Measurements from ENCODE around the gene MOCOS. TPM values are rescaled to one million over a fixed set of nuclear protein-coding genes. Genes with fewer than 3 reads are reported as not detected.

MOCOS gene, protein sequence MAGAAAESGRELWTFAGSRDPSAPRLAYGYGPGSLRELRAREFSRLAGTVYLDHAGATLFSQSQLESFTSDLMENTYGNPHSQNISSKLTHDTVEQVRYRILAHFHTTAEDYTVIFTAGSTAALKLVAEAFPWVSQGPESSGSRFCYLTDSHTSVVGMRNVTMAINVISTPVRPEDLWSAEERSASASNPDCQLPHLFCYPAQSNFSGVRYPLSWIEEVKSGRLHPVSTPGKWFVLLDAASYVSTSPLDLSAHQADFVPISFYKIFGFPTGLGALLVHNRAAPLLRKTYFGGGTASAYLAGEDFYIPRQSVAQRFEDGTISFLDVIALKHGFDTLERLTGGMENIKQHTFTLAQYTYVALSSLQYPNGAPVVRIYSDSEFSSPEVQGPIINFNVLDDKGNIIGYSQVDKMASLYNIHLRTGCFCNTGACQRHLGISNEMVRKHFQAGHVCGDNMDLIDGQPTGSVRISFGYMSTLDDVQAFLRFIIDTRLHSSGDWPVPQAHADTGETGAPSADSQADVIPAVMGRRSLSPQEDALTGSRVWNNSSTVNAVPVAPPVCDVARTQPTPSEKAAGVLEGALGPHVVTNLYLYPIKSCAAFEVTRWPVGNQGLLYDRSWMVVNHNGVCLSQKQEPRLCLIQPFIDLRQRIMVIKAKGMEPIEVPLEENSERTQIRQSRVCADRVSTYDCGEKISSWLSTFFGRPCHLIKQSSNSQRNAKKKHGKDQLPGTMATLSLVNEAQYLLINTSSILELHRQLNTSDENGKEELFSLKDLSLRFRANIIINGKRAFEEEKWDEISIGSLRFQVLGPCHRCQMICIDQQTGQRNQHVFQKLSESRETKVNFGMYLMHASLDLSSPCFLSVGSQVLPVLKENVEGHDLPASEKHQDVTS
- 7.9 and 8.6 TPM in 2 replicates for total RNA-seq
- polyA plus RNA-seq = 3.1 and 6.0 TPM in 2 replicates

DNA sequence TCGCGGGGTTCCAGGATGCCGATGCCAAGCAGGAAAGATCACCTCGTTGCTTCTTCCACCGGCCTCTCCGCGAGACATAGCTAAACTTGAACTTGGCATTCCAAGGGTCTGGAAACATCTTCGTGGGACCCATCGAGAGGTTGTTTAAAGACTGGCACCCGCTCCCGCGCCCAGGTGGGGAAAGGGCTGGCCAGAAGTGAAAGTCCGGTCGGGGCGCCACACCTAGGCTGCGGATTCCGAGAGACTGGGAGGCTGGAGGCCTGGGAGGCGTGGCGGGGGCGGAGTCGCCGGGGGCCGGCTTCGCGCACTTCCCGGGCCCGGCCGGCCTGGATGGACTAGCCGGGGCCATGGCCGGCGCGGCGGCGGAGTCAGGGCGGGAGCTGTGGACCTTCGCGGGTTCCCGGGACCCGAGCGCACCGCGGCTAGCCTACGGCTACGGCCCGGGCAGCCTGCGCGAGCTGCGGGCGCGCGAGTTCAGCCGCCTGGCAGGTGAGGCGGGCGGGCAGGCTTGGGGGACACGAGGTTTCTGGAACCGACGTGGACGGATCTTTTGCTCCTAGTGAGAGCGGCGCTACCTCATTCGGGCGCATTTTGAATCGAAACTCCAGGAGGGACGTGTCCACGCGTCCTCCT is at the start of gene MOCOS:
TSS of gene MOCOS (plus strand) at position 305 of the 633 bp plus-strand sequence. CDS start at position 348, 43 bp downstream.
- peak within 1 kb of the TSS; percentile 99 for H3K4me2 ChIP-seq
- H2AFZ ChIP-seq = peak within 1 kb of the TSS; percentile 95
- no peaks in the 10 kb centered on the region for H4K20me1 ChIP-seq (ENCODE audit: insufficient read depth, poor library complexity, severe bottlenecking)
- H3K27ac ChIP-seq = peak within 1 kb of the TSS; percentile 66
- no peaks in the 10 kb centered on the region for H3K36me3 ChIP-seq (replicated peaks; ENCODE audit: insufficient read depth, low read depth)
- H3K9me2 ChIP-seq (replicated peaks; ENCODE audit: insufficient read depth) = no peaks in the 10 kb centered on the region
- no peaks in the 10 kb centered on the region for H3K9me3 ChIP-seq (ENCODE audit: low read depth)
- 2% methylated on average over 41 of the region's 66 CpGs for WGBS (ENCODE audit: low lambda C conversion rate, missing lambda C conversion rate)
- TF ChIP-seq EZH2 (IDR thresholded peaks at IDR 0.05; ENCODE audit: borderline replicate concordance) (no peak), EZH2phosphoT487 (IDR thresholded peaks at IDR 0.05; ENCODE audit: low read depth, severe bottlenecking, unreplicated experiment) (no peak)
- TF ChIP-seq, protein P1, sequence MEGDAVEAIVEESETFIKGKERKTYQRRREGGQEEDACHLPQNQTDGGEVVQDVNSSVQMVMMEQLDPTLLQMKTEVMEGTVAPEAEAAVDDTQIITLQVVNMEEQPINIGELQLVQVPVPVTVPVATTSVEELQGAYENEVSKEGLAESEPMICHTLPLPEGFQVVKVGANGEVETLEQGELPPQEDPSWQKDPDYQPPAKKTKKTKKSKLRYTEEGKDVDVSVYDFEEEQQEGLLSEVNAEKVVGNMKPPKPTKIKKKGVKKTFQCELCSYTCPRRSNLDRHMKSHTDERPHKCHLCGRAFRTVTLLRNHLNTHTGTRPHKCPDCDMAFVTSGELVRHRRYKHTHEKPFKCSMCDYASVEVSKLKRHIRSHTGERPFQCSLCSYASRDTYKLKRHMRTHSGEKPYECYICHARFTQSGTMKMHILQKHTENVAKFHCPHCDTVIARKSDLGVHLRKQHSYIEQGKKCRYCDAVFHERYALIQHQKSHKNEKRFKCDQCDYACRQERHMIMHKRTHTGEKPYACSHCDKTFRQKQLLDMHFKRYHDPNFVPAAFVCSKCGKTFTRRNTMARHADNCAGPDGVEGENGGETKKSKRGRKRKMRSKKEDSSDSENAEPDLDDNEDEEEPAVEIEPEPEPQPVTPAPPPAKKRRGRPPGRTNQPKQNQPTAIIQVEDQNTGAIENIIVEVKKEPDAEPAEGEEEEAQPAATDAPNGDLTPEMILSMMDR (IDR thresholded peaks at IDR 0.05; ENCODE audit: poor library complexity) = no peak
- peak within 1 kb of the TSS; percentile 94 for H3K4me3 ChIP-seq
- peaks cover 12% of the 10 kb centered on the region for H3K79me2 ChIP-seq
- peaks cover 5% of the 10 kb centered on the region for H3K4me1 ChIP-seq (ENCODE audit: insufficient read depth)
- peak; percentile 89 for DNase-seq (ENCODE audit: low spot score)
- H3K27me3 ChIP-seq = no peaks in the 10 kb centered on the region

DNA sequence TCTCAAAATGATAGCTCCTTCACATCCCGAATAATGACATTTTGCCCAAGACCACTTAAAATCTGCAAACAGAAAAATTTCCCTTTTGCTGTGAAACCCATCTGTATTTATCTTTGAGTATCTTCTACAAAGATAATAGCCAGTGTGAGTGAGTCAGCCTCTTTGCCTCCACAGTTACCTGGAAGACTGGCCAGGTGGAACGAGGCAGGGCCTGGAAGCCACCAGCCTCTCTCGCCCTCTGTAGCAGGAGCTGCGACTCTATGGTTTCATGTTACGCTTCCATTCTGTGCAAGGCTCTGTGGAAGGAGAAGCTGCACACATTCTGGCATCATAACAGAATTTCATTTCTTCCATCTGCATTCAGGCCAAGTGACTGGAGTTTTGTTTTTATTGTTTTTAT is 48.1 kb upstream of the MOCOS start:
- H3K4me2 ChIP-seq = no peak overlapping the region
- H3K36me3 ChIP-seq (replicated peaks; ENCODE audit: insufficient read depth, low read depth) = peaks cover 3% of the 10 kb centered on the region
- no peaks in the 10 kb centered on the region for H3K9me3 ChIP-seq (ENCODE audit: low read depth)
- WGBS (ENCODE audit: low lambda C conversion rate, missing lambda C conversion rate) = 85% methylated on average over 5 of the region's 5 CpGs
- H3K79me2 ChIP-seq = peaks cover 25% of the 10 kb centered on the region
- H3K27me3 ChIP-seq = no peaks in the 10 kb centered on the region
- no peak overlapping the region for H3K4me3 ChIP-seq
- no peak overlapping the region for H3K27ac ChIP-seq
- H3K4me1 ChIP-seq (ENCODE audit: insufficient read depth) = no peaks in the 10 kb centered on the region
- H2AFZ ChIP-seq = no peak overlapping the region
- TF ChIP-seq EZH2phosphoT487 (IDR thresholded peaks at IDR 0.05; ENCODE audit: low read depth, severe bottlenecking, unreplicated experiment) = no peak
- TF ChIP-seq, protein P1 (IDR thresholded peaks at IDR 0.05; ENCODE audit: poor library complexity) = no peak
- no peak for TF ChIP-seq EZH2 (IDR thresholded peaks at IDR 0.05; ENCODE audit: borderline replicate concordance)
- no peak for DNase-seq (ENCODE audit: low spot score)
- H3K9me2 ChIP-seq (replicated peaks; ENCODE audit: insufficient read depth) = no peaks in the 10 kb centered on the region
- peaks cover 7% of the 10 kb centered on the region for H4K20me1 ChIP-seq (ENCODE audit: insufficient read depth, poor library complexity, severe bottlenecking)

DNA sequence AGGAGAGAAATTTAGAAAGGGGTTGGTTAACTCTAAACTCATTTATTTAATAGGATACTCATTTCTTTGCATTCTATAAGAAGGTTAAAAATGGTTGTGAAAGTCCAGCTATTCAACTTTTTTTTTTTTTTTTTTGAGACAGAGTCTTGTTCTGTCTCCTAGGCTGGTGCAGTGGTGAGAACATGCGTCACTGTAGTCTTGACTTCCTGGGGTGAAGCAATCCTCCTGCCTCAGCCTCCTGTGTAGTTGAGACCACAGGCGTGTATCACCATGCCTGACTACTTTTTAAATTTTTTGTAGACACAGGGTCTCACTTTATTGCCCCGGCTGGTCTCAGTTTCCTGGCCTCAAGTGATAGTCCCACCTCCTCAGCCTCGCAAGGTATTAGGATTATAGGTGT is 45.7 kb upstream of the MOCOS start:
- Histone ChIP-seq H3K36me3 (replicated peaks; ENCODE audit: insufficient read depth, low read depth) (peaks cover 3% of the 10 kb centered on the region), H3K27me3 (no peaks in the 10 kb centered on the region), H3K9me3 (ENCODE audit: low read depth) (no peaks in the 10 kb centered on the region), H3K79me2 (peaks cover 4% of the 10 kb centered on the region), H3K4me3 (no peak overlapping the region), H2AFZ (no peak overlapping the region), H3K9me2 (replicated peaks; ENCODE audit: insufficient read depth) (no peaks in the 10 kb centered on the region), H3K4me2 (no peak overlapping the region), H4K20me1 (ENCODE audit: insufficient read depth, poor library complexity, severe bottlenecking) (no peaks in the 10 kb centered on the region), H3K27ac (no peak overlapping the region), H3K4me1 (ENCODE audit: insufficient read depth) (no peaks in the 10 kb centered on the region)
- DNase-seq (ENCODE audit: low spot score) = no peak
- TF ChIP-seq EZH2 (IDR thresholded peaks at IDR 0.05; ENCODE audit: borderline replicate concordance) = no peak
- TF ChIP-seq EZH2phosphoT487 (IDR thresholded peaks at IDR 0.05; ENCODE audit: low read depth, severe bottlenecking, unreplicated experiment) = no peak
- TF ChIP-seq, protein P1 (IDR thresholded peaks at IDR 0.05; ENCODE audit: poor library complexity) = no peak
- WGBS (ENCODE audit: low lambda C conversion rate, missing lambda C conversion rate) = 96% methylated on average over 4 of the region's 4 CpGs
